Heart right ventricle (tissue), 16 donors: ENCODE results near the gene IFRD2. TPM values are rescaled to one million over a fixed set of nuclear protein-coding genes. Genes with fewer than 3 reads are reported as not detected.

ENCODE experiments used
- ATAC-seq, 8 donors: fragments of 200-7000 bp; cut with Tn5 transposase; one replicate each; pipeline ENCODE4 v1.9.1; 2020; ENCODE audit warnings: mild to moderate bottlenecking in 8 of 8, moderate library complexity in 8 of 8, moderate number of reproducible peaks in 1 of 8
- DNase-seq, 2 donors: peaks; one replicate each; pipeline ENCODE4 v3.0.0-alpha.2; 2020
- H3K27ac ChIP-seq, 10 donors: fragments of 200-600 bp; sonication (generic) in 2 of 10; one replicate each; pipeline versions ENCODE4 v1.5.0 to v1.8.0; 2020 to 2022; ENCODE audit warnings: mild to moderate bottlenecking in 3 of 10
- H3K27me3 ChIP-seq, 7 donors: fragments of 200-600 bp; one replicate each; pipeline ENCODE4 v1.8.0; 2021 to 2022; ENCODE audit warnings: mild to moderate bottlenecking in 2 of 7
- H3K36me3 ChIP-seq, 9 donors: fragments of 200-600 bp; sonication (generic) in 1 of 9; one replicate each; pipeline versions ENCODE4 v1.5.0 to v1.8.0; 2020 to 2022; ENCODE audit warnings: mild to moderate bottlenecking in 2 of 9
- H3K4me1 ChIP-seq, 9 donors: fragments of 200-600 bp; sonication (generic) in 1 of 9; one replicate each; pipeline versions ENCODE4 v1.5.0 to v1.8.0; 2020 to 2022; ENCODE audit warnings: mild to moderate bottlenecking in 4 of 9
- H3K4me3 ChIP-seq, 10 donors: fragments of 200-600 bp; sonication (generic) in 2 of 10; one replicate each; pipeline versions ENCODE4 v1.5.0 to v1.8.0; 2020 to 2022; ENCODE audit warnings: mild to moderate bottlenecking in 7 of 10, moderate library complexity in 2 of 10
- H3K9me3 ChIP-seq, 11 donors: fragments of 200-600 bp in 10 of 11; sonication (generic) in 2 of 11; one replicate each; pipeline versions ENCODE4 v1.5.0 to v1.8.0; 2013 to 2022; ENCODE audit warnings: mild to moderate bottlenecking in 2 of 11, control low read depth in 1 of 11, moderate library complexity in 1 of 11
- CTCF ChIP-seq, 9 donors: fragments of 200-600 bp; sonication (generic) in 2 of 9; IDR thresholded peaks; one replicate each; pipeline versions ENCODE4 v1.5.0 to v1.8.0; 2021 to 2022; ENCODE audit warnings: antibody characterized with exemption in 9 of 9, mild to moderate bottlenecking in 5 of 9, moderate library complexity in 1 of 9
- WGBS, 2 donors: extraction: QIAGEN DNeasy Blood & Tissue Kit; methylation state at CpG; one replicate each; pipeline ENCODE4 v1.1.7; 2013; ENCODE audit warnings: inconsistent platforms in 1 of 2; 5-methylcytosine and 5-hydroxymethylcytosine counted together
- intact Hi-C, 10 donors: fragments of 100-400 bp; cut with DNase I; formaldehyde crosslinking; loops; one replicate each; pipeline versions ENCODE4 v1.11.1 to v1.14.2; 2022
- polyA plus RNA-seq, 2 donors: library from polyadenylated mRNA; stranded (reverse); fragments of 200-250 nt; gene quantifications; one replicate each; pipeline ENCODE4 v1.2.3, GENCODE V29; 2013
- total RNA-seq, 10 donors: library from RNA; stranded (reverse); fragmentation: NEBNext Ultra II Directional in 3 of 10; extraction: Animal tissue kit (Norgen Biotek cat#: 25700) in 3 of 10; gene quantifications; one replicate each; pipeline versions ENCODE4 v1.2.1 to v1.2.4, GENCODE V29; 2021 to 2023
- donor health status: Arrhythmogenic right ventricular cardiomyopathy.
- donor health status: ischemic (EF 13 %, LVEDD 7.1; RV severe dilation, severe dysfunction).
- donor health status: healthy with polysubstance abuse.
- donor health status: DM: no; HTN: yes; CAD: no.
- donor health status: DM: no; HTN: no; CAD: no.
- donor health status: ischemic (EF 25% LVEDD 6.9; RV normal size, moderate dysfunction).
- donor health status: ischemic (EF 25% LVEDD 5.7; RV mildly dilated, moderate dysfunction).
- donor health status: healthy.
- donor health status: DM: yes; HTN: yes; CAD: no.
- donor health status: Ischemic cardiomyopathy.
- donor health status: ischemic (EF 35%, LVEDD 5.7; RV mildly dilated, moderate dysfunction).
- donor health status: nonischemic (EF 11% LVEDD 7.7; RV severe dilation, severe dysfunction).
- donor health status: DM: yes; HTN: yes; CAD: no.
- donor health status: PGD.
- donor health status: ischemic (EF 29% LVEDD 5.4; RV normal size, mild dysfunction).
- donor health status: nonischemic (EF 23%, LVEDD 6.1; RV moderate dilation, normal function).

IFRD2 gene
- total and polyA plus RNA-seq, 12 donors = 45.3 to 123 (median 57.0) TPM

GRCh38 chr3:50241163-50241562, 51.1 kb downstream of the IFRD2 start:
- H3K4me1 ChIP-seq = peaks cover 63 to 93% (median 82%) of the 10 kb centered on the region in 9 donors
- no peak for DNase-seq
- H3K9me3 ChIP-seq = no peaks in the 10 kb centered on the region
- peak overlapping the region in 3 of 10 donors; percentile 23 to 34 (median 29) for H3K4me3 ChIP-seq
- peak overlapping the region; percentile 83 to 100 (median 94) for H3K27ac ChIP-seq
- no peaks in the 10 kb centered on the region for H3K27me3 ChIP-seq
- intact Hi-C loops = no loop called here
- TF ChIP-seq CTCF (IDR thresholded peaks at IDR 0.05) = no peak
- peaks cover 0 to 51% (median 0%) of the 10 kb centered on the region in 9 donors for H3K36me3 ChIP-seq
- 49 to 52% methylated on average over 4 of the region's 4 CpGs for WGBS, 2 donors
- ATAC-seq = no peak

- H3K4me3 ChIP-seq = peak overlapping the region in 4 of 10 donors; percentile 67 to 94 (median 92)
- ATAC-seq = no peak
These were observed 52.6 kb downstream of the IFRD2 start for GRCh38 chr3:50239649-50240048.

GRCh38 chr3:50238549-50239026, 53.6 kb downstream of the IFRD2 start:
- peak overlapping the region; percentile 67 to 98 (median 90) for H3K4me3 ChIP-seq
- TF ChIP-seq CTCF (IDR thresholded peaks at IDR 0.05) = peak in 1 of 9 donors; percentile 5
- DNase-seq (peak; percentile 88 to 89), ATAC-seq (peak; percentile 1 to 63 (median 40))
- H3K4me1 ChIP-seq = peaks cover 43 to 78% (median 66%) of the 10 kb centered on the region in 9 donors
- intact Hi-C loops = loop anchor here in 1 of 10 donors (5.0 kb wide), 1 partner anchor 84 kb away; the partner anchor contains the start of gene HYAL2
- WGBS, 2 donors = 15 to 16% methylated on average over 7 of the region's 7 CpGs
- H3K9me3 ChIP-seq = no peaks in the 10 kb centered on the region
- peak overlapping the region; percentile 86 to 100 (median 94) for H3K27ac ChIP-seq
- H3K36me3 ChIP-seq = peaks cover 0 to 31% (median 0%) of the 10 kb centered on the region in 9 donors
- no peaks in the 10 kb centered on the region for H3K27me3 ChIP-seq

More at GRCh38 chr3:50239649-50240048, 52.6 kb downstream of the IFRD2 start:
- 66 to 70% methylated on average over 4 of the region's 4 CpGs for WGBS, 2 donors
- Histone ChIP-seq H3K4me1 (peaks cover 49 to 88% (median 77%) of the 10 kb centered on the region in 9 donors), H3K9me3 (no peaks in the 10 kb centered on the region), H3K27ac (peak overlapping the region; percentile 22 to 100 (median 94)), H3K36me3 (peaks cover 0 to 42% (median 0%) of the 10 kb centered on the region in 9 donors), H3K27me3 (no peaks in the 10 kb centered on the region)
- no peak for DNase-seq
- intact Hi-C loops = loop anchor here in 1 of 10 donors (5.0 kb wide), 1 partner anchor 83 kb away; the partner anchor contains the start of gene HYAL2
- TF ChIP-seq CTCF (IDR thresholded peaks at IDR 0.05) = no peak

- 1% methylated on average over 31 of the region's 31 CpGs for WGBS, 2 donors
- TF ChIP-seq CTCF (IDR thresholded peaks at IDR 0.05) = no peak
- DNase-seq (peak; percentile 87 to 88), ATAC-seq (peak; percentile 35 to 71 (median 58))
- intact Hi-C loops = loop anchor here in 1 of 10 donors (5.0 kb wide), 1 partner anchor 84 kb away; the partner anchor contains the start of gene HYAL2
- Histone ChIP-seq H3K9me3 (no peaks in the 10 kb centered on the region), H3K36me3 (peaks cover 0 to 29% (median 0%) of the 10 kb centered on the region in 9 donors), H3K27me3 (no peaks in the 10 kb centered on the region), H3K4me3 (peak overlapping the region; percentile 67 to 98 (median 90)), H3K4me1 (peaks cover 37 to 72% (median 61%) of the 10 kb centered on the region in 9 donors), H3K27ac (peak overlapping the region; percentile 86 to 100 (median 94))
These were observed 54.3 kb downstream of the IFRD2 start for GRCh38 chr3:50237754-50238548.
